GM12875 (cell line): ENCODE measurements around the gene SCP2.

Experiments
- H3K4me3 ChIP-seq: one replicate; pipeline ENCODE4 v1.5.1; 2011; ENCODE audit warnings: low read depth, low read length, control low read depth
- TF ChIP-seq, protein P1 (sequence below): IDR thresholded peaks from 2 replicates; pipeline ENCODE4 v1.5.1; 2011; ENCODE audit warnings: low read depth, mild to moderate bottlenecking, control low read depth, inconsistent platforms, low read length, moderate library complexity, borderline replicate concordance; ENCODE audit not compliant: insufficient read depth

The SCP2 gene

GRCh38 chr1:53083636-53084588 lies 156.8 kb downstream of the SCP2 start:
- TF ChIP-seq, protein P1, sequence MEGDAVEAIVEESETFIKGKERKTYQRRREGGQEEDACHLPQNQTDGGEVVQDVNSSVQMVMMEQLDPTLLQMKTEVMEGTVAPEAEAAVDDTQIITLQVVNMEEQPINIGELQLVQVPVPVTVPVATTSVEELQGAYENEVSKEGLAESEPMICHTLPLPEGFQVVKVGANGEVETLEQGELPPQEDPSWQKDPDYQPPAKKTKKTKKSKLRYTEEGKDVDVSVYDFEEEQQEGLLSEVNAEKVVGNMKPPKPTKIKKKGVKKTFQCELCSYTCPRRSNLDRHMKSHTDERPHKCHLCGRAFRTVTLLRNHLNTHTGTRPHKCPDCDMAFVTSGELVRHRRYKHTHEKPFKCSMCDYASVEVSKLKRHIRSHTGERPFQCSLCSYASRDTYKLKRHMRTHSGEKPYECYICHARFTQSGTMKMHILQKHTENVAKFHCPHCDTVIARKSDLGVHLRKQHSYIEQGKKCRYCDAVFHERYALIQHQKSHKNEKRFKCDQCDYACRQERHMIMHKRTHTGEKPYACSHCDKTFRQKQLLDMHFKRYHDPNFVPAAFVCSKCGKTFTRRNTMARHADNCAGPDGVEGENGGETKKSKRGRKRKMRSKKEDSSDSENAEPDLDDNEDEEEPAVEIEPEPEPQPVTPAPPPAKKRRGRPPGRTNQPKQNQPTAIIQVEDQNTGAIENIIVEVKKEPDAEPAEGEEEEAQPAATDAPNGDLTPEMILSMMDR, result no peak
- no peak overlapping the region for H3K4me3 ChIP-seq

DNA sequence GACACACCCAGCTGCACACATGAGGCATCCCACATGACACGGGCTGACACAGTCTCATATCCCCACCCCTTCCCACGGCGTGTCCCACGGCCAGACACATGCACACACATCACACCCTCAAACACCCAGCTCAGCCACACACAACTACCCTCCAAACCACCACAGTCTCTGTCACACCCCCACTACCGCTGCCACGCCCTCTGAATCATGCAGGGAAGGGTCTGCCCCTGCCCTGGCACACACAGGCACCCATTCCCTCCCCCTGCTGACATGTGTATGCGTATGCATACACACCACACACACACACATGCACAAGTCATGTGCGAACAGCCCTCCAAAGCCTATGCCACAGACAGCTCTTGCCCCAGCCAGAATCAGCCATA lies 157.5 kb downstream of the SCP2 start:
- H3K4me3 ChIP-seq, result no peak overlapping the region
- TF ChIP-seq, protein P1, result no peak

GRCh38 chr1:53085405-53085804 lies 158.3 kb downstream of the SCP2 start:
- H3K4me3 ChIP-seq, result no peak overlapping the region
- TF ChIP-seq, protein P1, result no peak

DNA sequence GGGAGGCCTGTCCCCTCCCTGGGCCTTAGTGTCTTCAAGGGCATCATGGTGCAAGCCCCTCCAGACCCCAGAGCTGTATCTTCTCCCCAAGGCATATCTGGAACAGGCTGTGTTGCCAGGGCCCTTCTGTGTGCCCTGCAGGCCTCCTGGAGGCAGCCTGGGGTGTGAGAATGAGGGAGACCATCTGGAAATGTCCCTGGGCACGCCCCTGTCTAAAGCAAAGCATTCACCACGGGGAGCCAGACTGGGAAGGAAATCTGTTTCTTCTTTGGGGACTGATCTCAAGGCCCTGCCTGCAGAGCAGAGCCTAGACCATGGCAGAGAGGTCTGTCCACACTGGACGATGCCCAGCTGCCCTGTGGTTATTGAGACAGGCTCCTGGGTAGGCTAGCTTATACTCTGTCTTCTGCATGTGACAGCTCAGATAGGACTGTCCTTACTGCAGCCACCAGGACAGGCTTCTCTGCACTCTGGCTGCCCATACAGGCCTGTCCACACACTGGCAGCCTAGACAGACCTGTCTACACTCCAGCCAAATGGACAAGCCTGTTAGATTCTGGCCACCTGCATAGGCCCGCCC lies 159.5 kb downstream of the SCP2 start:
- no peak overlapping the region for H3K4me3 ChIP-seq
- TF ChIP-seq, protein P1, result no peak

GRCh38 chr1:53087332-53088285 lies 160.5 kb downstream of the SCP2 start:
- no peak overlapping the region for H3K4me3 ChIP-seq
- TF ChIP-seq, protein P1, result no peak

DNA sequence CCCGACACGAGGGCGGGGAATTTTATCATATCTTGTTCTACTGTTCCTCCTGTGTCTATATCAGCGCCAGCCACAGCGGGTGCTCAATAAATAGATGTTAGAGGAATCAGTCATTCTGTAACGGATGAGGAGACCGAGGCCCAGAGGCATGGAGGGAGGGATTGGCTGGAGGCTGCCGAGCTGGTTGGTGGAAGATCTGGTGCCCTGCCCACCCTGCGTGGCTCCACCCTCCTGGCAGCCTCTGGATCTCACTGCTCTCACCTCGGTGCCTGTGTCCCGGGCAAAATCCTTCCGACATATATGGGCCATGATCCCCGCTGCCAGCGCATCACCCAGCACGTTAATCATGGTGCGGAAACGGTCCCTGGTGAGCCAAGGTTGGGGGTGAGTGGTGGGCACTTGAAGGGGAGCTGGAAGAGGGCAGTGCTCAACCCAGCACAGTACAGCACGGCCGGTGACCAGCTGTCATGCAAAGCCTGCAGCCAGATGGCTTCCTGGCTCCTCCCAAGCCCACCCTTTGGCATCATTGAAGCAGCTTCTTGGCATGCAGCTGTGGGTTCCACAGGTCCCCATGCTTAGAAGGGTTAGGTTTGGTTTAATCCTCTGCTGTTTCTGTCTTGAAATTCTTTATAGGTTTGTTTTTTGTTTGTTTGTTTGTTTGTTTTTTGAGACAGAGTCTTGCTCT lies 161.7 kb downstream of the SCP2 start:
- TF ChIP-seq, protein P1, result no peak
- H3K4me3 ChIP-seq, result no peak overlapping the region
